ENCODE results near the gene IL27RA. TPM values are rescaled to one million over a fixed set of nuclear protein-coding genes. Genes with fewer than 3 reads are reported as not detected.

Gene IL27RA
- polyA plus RNA-seq, 1 donor from 2014 or later = 1.0 TPM

DNA sequence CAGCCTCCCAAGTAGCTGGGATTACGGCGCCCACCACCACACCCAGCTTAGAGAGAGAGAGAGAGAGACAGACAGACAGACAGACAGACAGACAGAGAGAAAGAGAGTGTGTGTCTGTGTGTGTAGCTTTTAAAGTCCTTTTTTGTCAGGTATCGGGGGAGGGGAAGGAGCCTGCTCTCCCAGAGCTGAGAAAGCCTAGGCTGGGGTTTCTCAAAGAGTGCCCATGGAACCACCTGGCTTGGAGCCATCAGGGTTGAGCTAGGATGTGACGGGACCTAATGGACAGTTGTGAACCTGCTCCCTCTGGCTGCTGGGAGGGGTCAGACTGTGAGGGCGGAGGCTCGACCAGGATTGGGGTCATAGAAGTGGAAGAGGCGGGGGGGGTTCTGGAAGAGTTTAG, 42.1 kb upstream of the IL27RA start:
- Histone ChIP-seq H3K9me2 (ENCODE audit: insufficient read depth, low read length) (no peaks in the 10 kb centered on the region), H3K27me3 (ENCODE audit: insufficient read depth, low read depth, low read length) (no peaks in the 10 kb centered on the region), H3K4me2 (ENCODE audit: low read length) (no peak overlapping the region), H3K9me3 (ENCODE audit: low read length) (no peaks in the 10 kb centered on the region), H2AFZ (ENCODE audit: low read depth, low read length) (no peak overlapping the region), H3K27ac (ENCODE audit: low read length) (no peak overlapping the region), H3K36me3 (ENCODE audit: insufficient read depth, low read length) (no peaks in the 10 kb centered on the region), H4K20me1 (ENCODE audit: insufficient read depth) (no peaks in the 10 kb centered on the region), H3K79me2 (replicated peaks; ENCODE audit: insufficient read depth, low read length) (no peaks in the 10 kb centered on the region), H3K4me3 (ENCODE audit: low read length) (no peak overlapping the region), H3K9ac (ENCODE audit: low read length) (no peak overlapping the region), H3F3A (ENCODE audit: insufficient read depth, low read length, poor library complexity, severe bottlenecking) (no peaks in the 10 kb centered on the region)
- no peak for TF ChIP-seq SMC3 (conservative IDR thresholded peaks at IDR 0.05; ENCODE audit: poor library complexity)

GRCh38 chr19:13990085-13990484, 41.5 kb upstream of the IL27RA start:
- no peak overlapping the region for H3K9ac ChIP-seq (ENCODE audit: low read length)
- H3K36me3 ChIP-seq (ENCODE audit: insufficient read depth, low read length) = no peaks in the 10 kb centered on the region
- H3K9me3 ChIP-seq (ENCODE audit: low read length) = no peaks in the 10 kb centered on the region
- no peaks in the 10 kb centered on the region for H3K27me3 ChIP-seq (ENCODE audit: insufficient read depth, low read depth, low read length)
- no peak overlapping the region for H3K4me3 ChIP-seq (ENCODE audit: low read length)
- no peaks in the 10 kb centered on the region for H3F3A ChIP-seq (ENCODE audit: insufficient read depth, low read length, poor library complexity, severe bottlenecking)
- no peak overlapping the region for H3K4me2 ChIP-seq (ENCODE audit: low read length)
- no peaks in the 10 kb centered on the region for H3K79me2 ChIP-seq (replicated peaks; ENCODE audit: insufficient read depth, low read length)
- TF ChIP-seq CTCF (IDR thresholded peaks at IDR 0.05; ENCODE audit: poor library complexity, severe bottlenecking) (no peak), REST (IDR thresholded peaks at IDR 0.05; ENCODE audit: borderline replicate concordance) (no peak), POLR2AphosphoS5 (IDR thresholded peaks at IDR 0.05) (no peak), EP300 (conservative IDR thresholded peaks at IDR 0.05; ENCODE audit: poor library complexity, severe bottlenecking) (no peak), SMC3 (conservative IDR thresholded peaks at IDR 0.05; ENCODE audit: poor library complexity) (no peak), TAF1 (IDR thresholded peaks at IDR 0.05; ENCODE audit: low read depth) (no peak), MXI1 (conservative IDR thresholded peaks at IDR 0.05; ENCODE audit: poor library complexity, severe bottlenecking) (no peak), RAD21 (conservative IDR thresholded peaks at IDR 0.05) (no peak), EZH2 (IDR thresholded peaks at IDR 0.05; ENCODE audit: borderline replicate concordance, insufficient read depth, low read length, poor library complexity, severe bottlenecking) (no peak)
- H2AFZ ChIP-seq (ENCODE audit: low read depth, low read length) = no peak overlapping the region
- no peaks in the 10 kb centered on the region for H4K20me1 ChIP-seq (ENCODE audit: insufficient read depth)
- H3K9me2 ChIP-seq (ENCODE audit: insufficient read depth, low read length) = no peaks in the 10 kb centered on the region
- no peak overlapping the region for H3K27ac ChIP-seq (ENCODE audit: low read length)

DNA sequence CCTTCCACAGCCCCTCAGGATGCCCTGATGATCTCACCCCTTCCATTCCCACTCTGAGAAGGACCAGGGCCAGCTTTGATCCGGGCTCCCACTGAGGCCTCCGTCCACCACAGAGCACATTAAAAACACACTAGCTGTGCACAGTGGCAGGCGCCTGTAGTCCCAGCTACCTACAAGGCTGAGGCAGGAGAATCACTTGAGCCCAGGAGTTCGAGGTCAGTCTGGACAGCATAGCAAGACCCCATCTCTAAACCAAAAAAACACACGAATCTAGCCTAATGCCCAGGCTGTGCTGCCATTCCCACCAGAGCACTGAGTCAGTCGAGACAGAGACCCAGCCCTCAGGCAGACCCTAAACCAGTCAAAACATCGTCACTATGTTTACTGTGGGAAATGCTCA, 39.5 kb upstream of the IL27RA start:
- no peaks in the 10 kb centered on the region for H3K27me3 ChIP-seq (ENCODE audit: insufficient read depth, low read depth, low read length)
- no peaks in the 10 kb centered on the region for H3K36me3 ChIP-seq (ENCODE audit: insufficient read depth, low read length)
- no peak overlapping the region for H2AFZ ChIP-seq (ENCODE audit: low read depth, low read length)
- no peaks in the 10 kb centered on the region for H3K79me2 ChIP-seq (replicated peaks; ENCODE audit: insufficient read depth, low read length)
- no peaks in the 10 kb centered on the region for H3F3A ChIP-seq (ENCODE audit: insufficient read depth, low read length, poor library complexity, severe bottlenecking)
- no peak overlapping the region for H3K4me2 ChIP-seq (ENCODE audit: low read length)
- no peaks in the 10 kb centered on the region for H4K20me1 ChIP-seq (ENCODE audit: insufficient read depth)
- H3K27ac ChIP-seq (ENCODE audit: low read length) = no peak overlapping the region
- H3K9me2 ChIP-seq (ENCODE audit: insufficient read depth, low read length) = no peaks in the 10 kb centered on the region
- no peak for TF ChIP-seq POLR2AphosphoS5 (IDR thresholded peaks at IDR 0.05)
- no peak for TF ChIP-seq MXI1 (conservative IDR thresholded peaks at IDR 0.05; ENCODE audit: poor library complexity, severe bottlenecking)
- no peak for TF ChIP-seq REST (IDR thresholded peaks at IDR 0.05; ENCODE audit: borderline replicate concordance)
- no peak for TF ChIP-seq CTCF (IDR thresholded peaks at IDR 0.05; ENCODE audit: poor library complexity, severe bottlenecking)
- no peak for TF ChIP-seq EZH2 (IDR thresholded peaks at IDR 0.05; ENCODE audit: borderline replicate concordance, insufficient read depth, low read length, poor library complexity, severe bottlenecking)
- no peak for TF ChIP-seq RAD21 (conservative IDR thresholded peaks at IDR 0.05)
- no peak for TF ChIP-seq SMC3 (conservative IDR thresholded peaks at IDR 0.05; ENCODE audit: poor library complexity)
- TF ChIP-seq EP300 (conservative IDR thresholded peaks at IDR 0.05; ENCODE audit: poor library complexity, severe bottlenecking) = no peak
- TF ChIP-seq TAF1 (IDR thresholded peaks at IDR 0.05; ENCODE audit: low read depth) = no peak
- H3K9ac ChIP-seq (ENCODE audit: low read length) = no peak overlapping the region
- no peak overlapping the region for H3K4me3 ChIP-seq (ENCODE audit: low read length)
- no peaks in the 10 kb centered on the region for H3K9me3 ChIP-seq (ENCODE audit: low read length)
